GM18520 (cell line): Measurements from ENCODE around the gene IFT52.

Experiments used
- ATAC-seq: cut with Tn5 transposase; IDR thresholded peaks from one replicate; pipeline ENCODE4 v1.9.1; 2021; ENCODE audit not compliant: unreplicated experiment

The IFT52 gene

GRCh38 chr20:43686820-43687219 lies 96.1 kb downstream of the IFT52 start:
- no peak for ATAC-seq

GRCh38 chr20:43689165-43689564 lies 98.4 kb downstream of the IFT52 start:
- no peak for ATAC-seq

GRCh38 chr20:43690943-43691598 lies 100.3 kb downstream of the IFT52 start:
- ATAC-seq, result no peak

GRCh38 chr20:43691928-43692524 lies 101.3 kb downstream of the IFT52 start:
- ATAC-seq, result no peak

GRCh38 chr20:43694763-43695162 lies 104.0 kb downstream of the IFT52 start:
- ATAC-seq, result no peak

GRCh38 chr20:43695571-43695970 lies 104.8 kb downstream of the IFT52 start:
- ATAC-seq, result no peak
